HG02885 (cell line): ENCODE measurements around the gene ARF1.
A peak's percentile ranks its signal among the peaks of the same experiment; 100 is the strongest.

Experiments
- ATAC-seq: cut with Tn5 transposase; IDR thresholded peaks from one replicate; pipeline ENCODE4 v1.9.1; 2021; ENCODE audit warnings: mild to moderate bottlenecking; ENCODE audit not compliant: unreplicated experiment, poor library complexity

Gene ARF1

GRCh38 chr1:228084325-228084724 lies 1.8 kb downstream of the ARF1 start:
- no peak for ATAC-seq

DNA sequence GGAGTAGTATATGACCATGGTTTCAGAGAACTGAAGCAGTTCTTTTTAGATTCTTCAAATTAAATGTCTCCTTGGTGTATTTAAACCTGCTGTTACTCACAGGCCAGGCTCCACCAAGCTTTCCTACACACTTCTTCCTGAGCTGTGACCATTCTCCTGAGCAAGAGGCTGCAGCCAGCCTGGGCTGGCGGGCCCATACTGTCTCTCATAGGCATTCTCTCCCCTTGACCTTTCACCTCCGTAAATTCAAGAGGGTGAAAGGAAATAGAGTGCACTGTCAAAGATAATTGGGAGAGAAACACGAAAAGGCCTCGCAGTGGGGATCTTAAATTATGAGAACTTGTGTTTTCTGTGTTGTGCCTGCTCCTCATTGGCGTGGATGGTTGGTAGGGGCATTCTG lies 2.3 kb downstream of the ARF1 start:
- ATAC-seq: no peak

- no peak for ATAC-seq
Measured at GRCh38 chr1:228085287-228085951, 2.9 kb downstream of the ARF1 start.

GRCh38 chr1:228087771-228088251 lies 5.3 kb downstream of the ARF1 start:
- ATAC-seq: no peak

GRCh38 chr1:228088586-228089498 lies 6.3 kb downstream of the ARF1 start:
- ATAC-seq: no peak

DNA sequence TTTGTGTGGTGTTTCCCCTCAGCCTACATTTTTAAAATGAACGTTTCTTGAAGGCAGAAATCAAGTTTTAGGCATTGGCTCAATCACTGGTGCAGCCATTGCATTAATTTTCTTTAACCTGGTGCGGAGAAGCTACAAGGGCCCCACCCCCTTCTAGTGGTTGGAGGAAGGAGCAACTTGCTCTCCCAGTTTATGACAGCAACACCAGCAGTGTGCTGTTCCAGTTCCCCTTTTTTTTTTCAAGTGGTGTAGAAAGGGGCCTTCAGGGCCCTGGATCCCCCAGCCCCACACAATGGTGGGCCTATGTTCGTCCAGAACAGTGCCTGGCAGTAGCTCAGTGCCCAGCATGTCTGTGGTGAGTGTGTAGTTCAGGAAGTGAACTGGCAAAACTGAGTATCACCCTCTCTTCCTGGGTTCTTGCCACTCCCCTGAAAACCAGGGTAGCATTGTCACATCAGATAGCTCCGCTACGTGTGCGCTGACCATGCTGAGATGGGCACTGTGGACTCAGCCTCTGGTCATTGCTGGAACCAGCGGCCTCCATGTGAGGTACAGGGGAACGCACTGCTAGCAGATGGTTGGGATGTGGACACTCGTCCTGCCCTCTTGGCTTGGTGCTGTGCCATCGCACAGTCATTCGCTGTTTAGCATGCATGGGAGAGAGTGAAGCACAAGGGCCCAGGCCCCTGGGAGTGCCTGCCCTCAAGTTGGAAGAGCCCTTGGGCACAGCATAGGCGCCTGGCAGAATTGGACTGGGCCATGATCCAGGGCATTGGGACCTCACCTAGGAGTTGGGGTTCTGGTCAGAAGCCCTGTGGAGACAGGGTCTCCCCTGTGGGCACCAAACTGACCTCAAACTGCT lies 7.2 kb downstream of the ARF1 start:
- ATAC-seq: peak; percentile 38

GRCh38 chr1:228090613-228091081 lies 8.1 kb downstream of the ARF1 start:
- peak; percentile 54 for ATAC-seq

GRCh38 chr1:228091084-228091483 lies 8.6 kb downstream of the ARF1 start:
- no peak for ATAC-seq

DNA sequence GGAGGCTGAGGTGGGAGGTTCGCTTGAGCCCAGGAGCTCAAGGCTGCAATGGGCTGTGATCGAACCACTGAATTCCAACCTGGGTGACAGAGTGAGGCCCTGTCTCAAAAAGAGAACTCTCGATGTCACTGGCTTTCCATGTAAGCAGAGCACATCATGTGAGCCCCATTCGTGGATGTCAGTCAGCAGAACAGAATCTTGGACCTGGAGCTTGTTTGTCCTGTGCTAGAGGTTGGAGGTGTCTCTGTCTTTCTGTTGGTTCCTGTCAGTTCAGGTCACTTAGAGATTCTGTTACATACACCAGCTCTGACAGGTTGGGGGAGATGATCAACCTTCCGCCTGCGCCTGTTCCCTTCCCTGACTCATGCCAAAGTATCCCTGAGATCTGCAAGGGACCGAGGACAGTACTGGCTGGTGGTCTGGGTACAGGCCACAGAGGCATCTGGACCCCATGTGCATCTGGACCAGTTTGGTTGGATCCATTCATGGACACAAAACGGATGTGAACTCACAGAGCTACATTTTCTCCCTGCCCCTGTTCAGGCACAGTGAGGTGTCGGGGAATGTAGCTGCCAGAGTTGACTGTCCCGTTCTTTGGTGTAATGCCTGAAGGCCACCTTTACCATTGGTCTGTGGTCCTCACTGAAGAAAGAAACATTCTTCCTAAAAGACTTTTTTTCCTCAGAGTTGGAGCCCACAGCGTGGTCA lies 10.0 kb downstream of the ARF1 start:
- no peak for ATAC-seq

DNA sequence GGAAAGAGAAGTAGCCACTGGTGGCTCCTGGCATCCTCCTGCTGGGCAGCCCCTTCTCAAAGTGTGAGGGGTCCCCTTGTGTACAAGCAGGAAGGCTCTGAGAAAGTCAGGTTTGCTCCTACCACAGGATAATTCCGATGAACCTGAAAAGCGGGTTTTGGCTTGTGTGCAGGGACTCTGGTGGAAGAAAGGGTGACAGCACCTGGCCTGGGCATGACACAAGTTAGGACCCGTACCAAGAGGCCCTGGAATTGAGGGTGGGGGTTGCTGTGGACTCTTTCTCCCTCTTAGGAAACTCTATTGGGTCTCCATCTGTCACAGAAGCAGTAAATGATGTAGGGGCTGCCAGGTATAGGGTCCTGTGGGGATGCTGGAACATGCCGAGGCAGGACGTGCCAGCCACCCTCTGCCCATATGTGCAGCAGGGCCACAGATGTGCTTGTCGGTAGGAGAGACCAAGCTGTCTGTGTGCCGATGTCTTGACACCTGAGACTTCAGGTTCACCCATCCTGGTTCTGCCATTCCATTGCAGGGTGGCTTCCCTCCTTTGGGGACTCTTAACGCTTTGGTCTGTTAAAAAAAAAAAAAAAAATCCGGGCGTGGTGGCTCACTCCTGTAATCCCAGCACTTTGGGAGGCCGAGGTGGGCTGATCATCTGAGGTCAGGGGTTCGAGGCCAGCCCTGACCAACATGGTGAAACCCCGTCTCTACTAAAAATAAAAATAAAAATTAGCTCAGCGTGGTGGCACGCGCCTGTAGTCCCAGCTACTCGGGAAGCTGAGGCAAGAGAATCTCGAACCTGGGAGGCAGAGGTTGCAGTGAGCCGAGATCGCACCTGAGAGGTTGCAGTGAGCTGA lies 10.8 kb downstream of the ARF1 start:
- no peak for ATAC-seq

GRCh38 chr1:228094432-228095016 lies 12.0 kb downstream of the ARF1 start:
- ATAC-seq: no peak

DNA sequence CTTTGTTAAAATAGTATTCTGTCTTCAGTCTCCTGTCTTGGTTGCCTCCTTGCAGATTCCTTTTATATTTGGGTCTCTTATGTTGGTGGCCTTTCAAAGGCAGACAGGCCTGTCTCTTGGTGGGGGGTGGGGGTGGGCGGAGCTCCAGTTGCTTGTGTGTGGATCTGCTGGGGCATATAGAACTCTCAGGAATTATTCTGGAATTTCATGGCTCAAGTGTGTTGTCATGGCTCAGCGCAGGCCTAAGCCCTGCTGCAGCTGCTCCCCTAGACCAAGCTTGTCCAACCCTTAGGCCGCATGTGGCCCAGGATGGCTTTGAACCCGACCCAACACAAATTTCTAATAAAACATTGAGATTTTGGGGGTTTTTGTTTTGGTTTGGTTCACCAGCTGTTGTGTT lies 12.7 kb downstream of the ARF1 start:
- ATAC-seq: no peak

DNA sequence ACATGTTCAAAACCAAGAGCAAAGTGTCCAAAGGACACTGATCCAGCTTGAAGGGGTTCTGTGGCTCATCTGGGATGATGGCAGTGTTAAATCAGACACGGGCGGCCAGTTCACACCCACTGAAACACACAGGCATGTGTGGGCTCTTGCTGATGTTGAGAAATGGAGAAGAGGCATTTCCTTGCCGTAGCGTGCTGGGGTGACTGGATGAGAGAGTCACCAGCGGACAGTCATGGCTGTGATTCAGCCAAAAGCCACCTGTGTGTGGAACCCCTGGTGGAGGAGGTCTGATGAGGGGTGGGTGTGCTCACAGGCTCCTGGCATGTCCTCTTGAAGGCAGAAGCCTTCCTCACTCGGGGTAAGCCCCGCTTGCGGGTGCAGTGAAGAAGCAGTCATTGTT lies 13.4 kb downstream of the ARF1 start:
- no peak for ATAC-seq

- ATAC-seq: no peak
Measured at GRCh38 chr1:228096416-228097332, 14.2 kb downstream of the ARF1 start.

GRCh38 chr1:228097333-228098081 lies 15.0 kb downstream of the ARF1 start:
- ATAC-seq: no peak

- no peak for ATAC-seq
Measured at GRCh38 chr1:228098323-228098931, 15.9 kb downstream of the ARF1 start.
